GM12872 (cell line): ENCODE measurements around the gene FGF22.

ENCODE experiments used
- TF ChIP-seq, protein P1 (sequence below): IDR thresholded peaks from 3 replicates; pipeline ENCODE4 v1.5.1; 2011; ENCODE audit warnings: low read depth, mild to moderate bottlenecking, low read length, moderate library complexity; ENCODE audit not compliant: insufficient read depth

Gene FGF22

GRCh38 chr19:629961-630714 is 9.5 kb upstream of the FGF22 start:
- TF ChIP-seq, protein P1, sequence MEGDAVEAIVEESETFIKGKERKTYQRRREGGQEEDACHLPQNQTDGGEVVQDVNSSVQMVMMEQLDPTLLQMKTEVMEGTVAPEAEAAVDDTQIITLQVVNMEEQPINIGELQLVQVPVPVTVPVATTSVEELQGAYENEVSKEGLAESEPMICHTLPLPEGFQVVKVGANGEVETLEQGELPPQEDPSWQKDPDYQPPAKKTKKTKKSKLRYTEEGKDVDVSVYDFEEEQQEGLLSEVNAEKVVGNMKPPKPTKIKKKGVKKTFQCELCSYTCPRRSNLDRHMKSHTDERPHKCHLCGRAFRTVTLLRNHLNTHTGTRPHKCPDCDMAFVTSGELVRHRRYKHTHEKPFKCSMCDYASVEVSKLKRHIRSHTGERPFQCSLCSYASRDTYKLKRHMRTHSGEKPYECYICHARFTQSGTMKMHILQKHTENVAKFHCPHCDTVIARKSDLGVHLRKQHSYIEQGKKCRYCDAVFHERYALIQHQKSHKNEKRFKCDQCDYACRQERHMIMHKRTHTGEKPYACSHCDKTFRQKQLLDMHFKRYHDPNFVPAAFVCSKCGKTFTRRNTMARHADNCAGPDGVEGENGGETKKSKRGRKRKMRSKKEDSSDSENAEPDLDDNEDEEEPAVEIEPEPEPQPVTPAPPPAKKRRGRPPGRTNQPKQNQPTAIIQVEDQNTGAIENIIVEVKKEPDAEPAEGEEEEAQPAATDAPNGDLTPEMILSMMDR, result no peak

GRCh38 chr19:632579-633067 is 7.1 kb upstream of the FGF22 start:
- TF ChIP-seq, protein P1, result no peak

DNA sequence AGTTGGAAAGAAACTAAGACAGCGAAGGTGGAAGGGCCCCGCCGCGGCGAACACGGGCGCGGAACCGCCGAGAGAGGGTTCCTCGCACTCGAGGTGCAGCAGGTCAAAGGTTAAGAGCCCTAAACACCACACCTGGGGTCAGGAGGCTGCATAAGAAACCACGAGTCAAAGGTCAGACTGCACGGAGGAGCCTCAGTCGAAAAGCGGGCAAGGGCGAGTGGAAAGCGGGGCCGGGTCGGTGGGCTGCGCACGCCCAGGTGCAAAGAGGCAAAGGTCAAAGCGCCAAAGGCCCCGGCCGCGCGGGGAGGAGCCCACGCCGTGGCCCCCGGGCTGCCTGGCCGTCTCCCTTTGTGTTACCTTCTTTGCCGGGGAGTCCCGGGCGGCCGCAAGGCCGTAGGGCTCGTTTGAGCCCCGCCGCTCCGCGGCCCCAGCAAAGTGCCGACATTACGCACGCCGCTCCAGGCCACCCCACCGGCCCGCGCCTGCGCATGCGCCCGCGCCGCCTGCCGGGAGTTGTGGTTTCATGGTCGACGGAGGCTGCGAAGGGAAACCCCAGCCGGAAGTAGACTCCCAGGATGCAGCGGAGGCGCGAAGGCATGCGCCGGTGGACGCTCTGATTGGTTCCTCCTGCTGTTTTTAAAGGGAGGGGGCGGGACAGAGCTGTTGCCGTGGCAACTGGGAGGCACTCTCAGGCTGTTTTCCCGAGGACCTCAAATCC is 6.5 kb upstream of the FGF22 start, which contains the start of gene POLRMT:
TSS of gene POLRMT (minus strand) at position 470 of the 718 bp plus-strand sequence. CDS start at position 445, 25 bp downstream.
- TF ChIP-seq, protein P1, result no peak

DNA sequence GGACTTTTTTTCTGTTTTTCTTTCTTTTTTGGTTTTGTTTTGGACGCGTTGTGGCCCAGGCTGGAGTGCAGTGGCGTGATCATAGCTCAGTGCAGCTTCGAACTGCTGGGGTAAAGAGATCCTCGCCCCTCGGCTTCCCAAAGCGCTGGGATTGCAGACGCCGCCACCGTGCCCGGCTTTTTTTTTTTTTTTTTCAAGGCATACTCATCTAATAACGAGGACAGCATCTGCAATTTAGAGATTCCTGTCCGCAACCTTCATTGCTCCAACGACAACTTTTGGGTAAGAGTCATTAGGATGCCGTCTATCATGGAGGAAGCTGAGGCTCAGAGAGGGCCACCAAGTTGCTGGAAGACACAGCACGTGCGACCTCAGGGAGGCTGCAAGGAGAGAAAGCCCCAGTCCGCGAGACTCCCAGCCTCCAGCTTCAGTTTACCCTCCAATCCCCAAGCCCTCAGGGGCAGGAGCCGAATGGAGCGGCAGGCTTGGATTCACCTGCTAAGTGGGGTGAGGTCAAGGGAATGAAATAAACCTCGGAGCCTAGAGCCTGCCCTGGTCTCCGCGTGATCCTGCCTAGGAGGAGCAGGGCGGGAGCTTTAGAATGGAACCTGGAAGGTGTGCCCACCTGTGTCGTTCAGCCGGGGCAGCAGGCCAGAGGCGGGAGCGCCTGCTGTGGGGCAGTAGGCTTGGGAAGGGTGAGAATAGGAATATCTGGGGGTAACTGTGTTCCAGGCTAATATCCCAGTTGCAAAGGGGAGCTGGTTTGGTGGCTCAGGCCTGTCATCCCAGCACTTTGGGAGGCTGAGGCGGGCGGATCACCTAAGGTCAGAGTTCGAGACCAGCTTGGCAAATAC is 5.7 kb upstream of the FGF22 start:
- TF ChIP-seq, protein P1, result no peak

DNA sequence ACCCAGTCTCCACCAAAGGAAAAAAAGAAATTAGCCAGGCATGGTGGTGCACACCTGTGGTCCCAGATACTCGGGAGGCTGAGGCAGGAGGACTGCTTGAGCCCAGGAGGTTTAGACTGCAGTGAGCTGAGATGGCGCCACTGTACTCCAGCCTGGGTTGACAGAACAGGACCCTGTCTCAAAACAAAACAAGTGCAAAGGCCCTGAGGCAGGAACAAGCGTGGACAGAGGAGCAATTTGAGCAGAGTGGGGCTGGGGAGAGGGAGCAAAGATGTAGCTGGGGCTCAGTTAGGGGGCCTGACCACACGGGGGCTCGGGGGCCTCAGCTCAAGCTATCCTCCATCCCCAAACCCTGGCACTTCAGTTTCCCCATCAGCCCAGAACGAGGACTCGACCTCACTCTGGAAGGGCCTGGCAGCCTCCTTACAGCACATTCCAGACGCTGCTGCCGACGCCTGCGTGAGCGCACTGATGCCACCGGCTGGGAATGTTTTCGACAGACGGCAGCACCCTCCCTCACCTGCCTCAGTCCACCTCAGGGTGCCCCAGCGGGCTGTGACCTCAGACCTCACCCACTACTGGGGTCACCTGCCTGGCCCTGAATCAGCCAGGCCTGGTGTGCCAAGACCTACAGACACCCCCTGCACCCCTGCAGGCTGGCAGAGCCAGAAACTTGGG is 4.6 kb upstream of the FGF22 start:
- TF ChIP-seq, protein P1, result no peak

GRCh38 chr19:638906-639252 is 800 bp upstream of the FGF22 start:
- TF ChIP-seq, protein P1, result no peak

DNA sequence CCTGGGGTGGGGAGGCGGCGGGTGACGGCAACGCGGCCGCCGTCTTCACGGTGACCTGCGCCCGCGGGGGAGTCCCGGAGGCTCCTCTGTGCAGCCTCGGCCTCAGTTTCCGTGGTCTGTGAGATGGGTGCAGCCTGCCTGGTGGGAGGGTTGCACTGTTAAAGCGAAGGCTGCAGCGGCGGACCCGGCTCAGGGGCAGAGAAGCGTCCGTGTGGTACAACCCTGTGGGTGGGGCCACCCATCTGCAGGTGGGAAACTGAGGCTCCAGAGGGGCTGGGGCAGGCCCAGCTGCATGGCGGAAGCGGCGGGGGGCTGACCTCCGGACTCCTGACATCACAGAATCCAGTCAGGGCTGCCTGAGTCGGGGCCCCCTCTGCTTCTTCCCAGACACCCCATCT is 481 bp downstream of the FGF22 start:
- TF ChIP-seq, protein P1, result no peak
